Measurements from ENCODE around the gene STON2.
A peak's percentile ranks its signal among the peaks of the same experiment; 100 is the strongest.
"Not testable (repeated sequence)": the region's sequence is repeated elsewhere in the genome, so short reads cannot be mapped to it uniquely, and the experiment has no call there.

The STON2 gene

DNA sequence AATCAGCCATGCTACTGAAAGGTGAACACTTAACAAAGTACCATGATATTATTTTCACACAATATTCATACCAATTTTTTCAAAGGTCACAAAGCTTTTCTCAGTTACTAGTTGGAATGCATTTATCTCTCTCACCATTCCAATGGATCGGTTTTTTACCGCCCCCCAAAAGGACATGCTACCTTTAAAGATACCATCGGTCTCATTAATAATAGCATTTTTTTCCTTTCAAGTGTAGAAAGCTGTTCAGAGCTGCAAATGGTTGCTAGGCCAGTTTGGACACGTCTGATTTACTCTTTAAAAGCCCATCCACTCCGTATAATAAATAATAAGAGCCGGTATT is 34.9 kb upstream of the STON2 start:
- H3K4me1 ChIP-seq (ENCODE audit: control insufficient read depth, insufficient read depth, low read length): peaks cover 25% of the 10 kb centered on the region
- H3K36me3 ChIP-seq (ENCODE audit: control insufficient read depth, insufficient read depth, low read length): no peaks in the 10 kb centered on the region
- peaks cover 34% of the 10 kb centered on the region for H3K27me3 ChIP-seq (ENCODE audit: control insufficient read depth, insufficient read depth, low read length)
- H3K4me3 ChIP-seq (ENCODE audit: low read depth, low read length): peak overlapping the region; percentile 88
- peak overlapping the region; percentile 83 for H3K27ac ChIP-seq (ENCODE audit: low read depth, low read length)
- H3K9ac ChIP-seq (ENCODE audit: low read depth, low read length): no peak overlapping the region
- no peaks in the 10 kb centered on the region for H3K9me3 ChIP-seq (ENCODE audit: control insufficient read depth, insufficient read depth, low read length)

DNA sequence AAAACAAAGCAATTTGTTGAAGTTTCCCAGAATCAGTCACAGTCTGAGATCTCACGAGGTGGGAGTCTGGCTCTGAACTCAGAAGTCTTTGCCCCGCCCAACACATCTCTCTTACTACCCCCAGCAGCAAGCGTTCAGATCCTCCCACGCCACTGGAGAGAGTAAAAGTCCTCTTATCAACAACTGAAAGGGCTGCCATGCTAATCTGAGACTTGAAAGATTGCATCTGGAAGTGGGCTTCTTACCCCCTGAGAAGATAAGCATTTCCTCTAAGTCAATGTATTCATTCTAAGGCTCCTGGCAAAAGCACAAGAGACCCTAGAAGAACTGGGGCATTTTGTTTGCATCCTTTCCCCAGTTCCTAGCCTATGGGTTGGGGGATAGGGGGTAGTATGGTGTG is 34.1 kb upstream of the STON2 start:
- H3K36me3 ChIP-seq (ENCODE audit: control insufficient read depth, insufficient read depth, low read length): no peaks in the 10 kb centered on the region
- H3K4me1 ChIP-seq (ENCODE audit: control insufficient read depth, insufficient read depth, low read length): peaks cover 25% of the 10 kb centered on the region
- peak overlapping the region; percentile 88 for H3K4me3 ChIP-seq (ENCODE audit: low read depth, low read length)
- no peak overlapping the region for H3K9ac ChIP-seq (ENCODE audit: low read depth, low read length)
- H3K27ac ChIP-seq (ENCODE audit: low read depth, low read length): peak overlapping the region; percentile 83
- no peaks in the 10 kb centered on the region for H3K9me3 ChIP-seq (ENCODE audit: control insufficient read depth, insufficient read depth, low read length)
- peaks cover 32% of the 10 kb centered on the region for H3K27me3 ChIP-seq (ENCODE audit: control insufficient read depth, insufficient read depth, low read length)

- Histone ChIP-seq H3K27ac (ENCODE audit: low read depth, low read length) (no peak overlapping the region), H3K4me3 (ENCODE audit: low read depth, low read length) (no peak overlapping the region), H3K9ac (ENCODE audit: low read depth, low read length) (no peak overlapping the region), H3K9me3 (ENCODE audit: control insufficient read depth, insufficient read depth, low read length) (no peaks in the 10 kb centered on the region), H3K4me1 (ENCODE audit: control insufficient read depth, insufficient read depth, low read length) (peaks cover 25% of the 10 kb centered on the region), H3K27me3 (ENCODE audit: control insufficient read depth, insufficient read depth, low read length) (peaks cover 24% of the 10 kb centered on the region), H3K36me3 (ENCODE audit: control insufficient read depth, insufficient read depth, low read length) (no peaks in the 10 kb centered on the region)
Observed at GRCh38 chr14:81433378-81433777, 33.3 kb upstream of the STON2 start.

DNA sequence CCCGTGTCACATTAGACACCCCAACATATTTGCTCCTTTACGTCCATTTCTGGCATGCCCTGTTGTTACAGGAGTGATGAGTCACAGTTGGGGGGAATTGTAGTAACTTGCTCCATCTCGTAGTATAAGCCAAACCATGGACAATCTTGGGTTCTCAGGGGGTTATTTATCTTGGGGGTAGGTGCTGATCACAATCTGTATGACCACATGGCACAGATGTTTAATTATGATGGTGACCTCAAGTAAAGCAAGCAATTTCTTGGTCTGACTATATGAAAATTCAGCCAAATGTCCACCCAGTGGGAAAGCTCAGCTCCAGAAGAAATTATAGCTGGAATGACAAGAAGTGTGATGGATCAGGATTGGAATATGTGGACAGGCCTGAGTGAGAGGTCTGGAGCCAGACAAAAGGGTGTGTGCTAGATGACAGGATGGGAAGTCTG is 32.1 kb upstream of the STON2 start:
- no peak overlapping the region for H3K9ac ChIP-seq (ENCODE audit: low read depth, low read length)
- no peak overlapping the region for H3K4me3 ChIP-seq (ENCODE audit: low read depth, low read length)
- no peaks in the 10 kb centered on the region for H3K9me3 ChIP-seq (ENCODE audit: control insufficient read depth, insufficient read depth, low read length)
- no peak overlapping the region for H3K27ac ChIP-seq (ENCODE audit: low read depth, low read length)
- peaks cover 35% of the 10 kb centered on the region for H3K4me1 ChIP-seq (ENCODE audit: control insufficient read depth, insufficient read depth, low read length)
- H3K27me3 ChIP-seq (ENCODE audit: control insufficient read depth, insufficient read depth, low read length): peaks cover 15% of the 10 kb centered on the region
- H3K36me3 ChIP-seq (ENCODE audit: control insufficient read depth, insufficient read depth, low read length): no peaks in the 10 kb centered on the region

DNA sequence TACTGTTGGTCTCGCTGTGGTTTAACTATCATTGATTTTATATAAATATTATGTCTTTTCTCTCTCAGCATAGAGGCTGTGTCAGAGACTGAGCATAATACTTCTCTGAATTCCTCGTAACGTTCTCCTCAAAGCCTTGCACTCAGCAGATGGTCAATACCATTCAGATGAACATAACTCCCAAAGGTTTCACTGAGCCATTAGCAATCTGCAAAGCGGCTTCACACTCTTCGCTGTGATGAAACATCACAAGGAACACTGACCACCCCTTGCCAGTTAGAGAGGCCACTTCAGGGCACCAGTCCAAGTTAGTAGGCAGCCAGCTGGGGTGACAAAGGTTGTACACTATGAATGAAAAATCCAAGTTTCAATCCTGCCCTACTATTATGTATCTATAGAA is 30.1 kb upstream of the STON2 start:
- no peak overlapping the region for H3K27ac ChIP-seq (ENCODE audit: low read depth, low read length)
- no peaks in the 10 kb centered on the region for H3K9me3 ChIP-seq (ENCODE audit: control insufficient read depth, insufficient read depth, low read length)
- H3K4me3 ChIP-seq (ENCODE audit: low read depth, low read length): no peak overlapping the region
- peaks cover 5% of the 10 kb centered on the region for H3K27me3 ChIP-seq (ENCODE audit: control insufficient read depth, insufficient read depth, low read length)
- H3K4me1 ChIP-seq (ENCODE audit: control insufficient read depth, insufficient read depth, low read length): peaks cover 31% of the 10 kb centered on the region
- H3K9ac ChIP-seq (ENCODE audit: low read depth, low read length): no peak overlapping the region
- H3K36me3 ChIP-seq (ENCODE audit: control insufficient read depth, insufficient read depth, low read length): peaks cover 10% of the 10 kb centered on the region

DNA sequence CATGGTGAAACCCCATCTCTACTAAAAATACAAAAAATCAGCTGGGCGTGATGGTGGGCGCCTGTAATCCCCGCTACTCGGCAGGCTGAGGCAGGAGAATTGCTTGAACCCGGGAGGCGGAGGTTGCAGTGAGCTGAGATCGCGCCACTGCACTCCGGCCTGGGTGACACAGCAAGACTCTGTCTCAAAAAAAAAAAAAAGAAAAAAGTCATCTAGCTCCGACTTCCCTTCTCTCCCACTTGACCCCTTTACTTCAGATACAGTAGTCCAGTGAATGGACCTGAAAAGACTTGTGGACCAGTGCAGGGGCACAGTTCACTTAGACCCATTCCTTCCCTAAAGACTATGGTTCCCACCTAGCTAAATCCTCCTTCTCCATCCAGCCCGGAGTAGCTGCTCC is 29.6 kb upstream of the STON2 start:
- not testable (repeated sequence) for H3K27ac ChIP-seq (ENCODE audit: low read depth, low read length); H3K9ac ChIP-seq (ENCODE audit: low read depth, low read length); H3K9me3 ChIP-seq (ENCODE audit: control insufficient read depth, insufficient read depth, low read length); H3K4me3 ChIP-seq (ENCODE audit: low read depth, low read length); H3K27me3 ChIP-seq (ENCODE audit: control insufficient read depth, insufficient read depth, low read length)
- Histone ChIP-seq H3K36me3 (ENCODE audit: control insufficient read depth, insufficient read depth, low read length) (peaks cover 10% of the 10 kb centered on the region), H3K4me1 (ENCODE audit: control insufficient read depth, insufficient read depth, low read length) (peaks cover 26% of the 10 kb centered on the region)

DNA sequence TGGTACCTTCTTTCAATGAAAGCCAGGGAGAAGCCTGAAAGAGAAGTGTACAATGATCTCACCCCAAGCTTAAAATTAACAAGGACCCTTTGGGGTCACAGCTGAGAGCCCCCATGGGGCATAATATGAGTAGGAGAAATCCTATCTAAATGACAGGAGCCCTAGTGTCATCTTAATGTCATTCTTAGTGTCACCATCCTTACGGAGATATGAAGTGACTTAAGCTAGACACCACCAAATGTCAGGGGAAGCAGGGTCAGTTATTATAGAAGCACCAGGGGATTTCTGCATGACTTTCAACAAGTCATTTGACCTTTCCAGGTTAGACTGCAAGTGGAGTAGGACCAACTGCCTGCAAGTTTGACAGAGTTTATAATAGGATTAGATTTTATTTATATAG is 28.9 kb upstream of the STON2 start:
- no peak overlapping the region for H3K9ac ChIP-seq (ENCODE audit: low read depth, low read length)
- peaks cover 19% of the 10 kb centered on the region for H3K4me1 ChIP-seq (ENCODE audit: control insufficient read depth, insufficient read depth, low read length)
- H3K9me3 ChIP-seq (ENCODE audit: control insufficient read depth, insufficient read depth, low read length): no peaks in the 10 kb centered on the region
- peaks cover 15% of the 10 kb centered on the region for H3K36me3 ChIP-seq (ENCODE audit: control insufficient read depth, insufficient read depth, low read length)
- no peaks in the 10 kb centered on the region for H3K27me3 ChIP-seq (ENCODE audit: control insufficient read depth, insufficient read depth, low read length)
- no peak overlapping the region for H3K4me3 ChIP-seq (ENCODE audit: low read depth, low read length)
- no peak overlapping the region for H3K27ac ChIP-seq (ENCODE audit: low read depth, low read length)

- no peak overlapping the region for H3K4me3 ChIP-seq (ENCODE audit: low read depth, low read length)
- no peak overlapping the region for H3K9ac ChIP-seq (ENCODE audit: low read depth, low read length)
- peaks cover 11% of the 10 kb centered on the region for H3K4me1 ChIP-seq (ENCODE audit: control insufficient read depth, insufficient read depth, low read length)
- peak overlapping the region; percentile 59 for H3K27ac ChIP-seq (ENCODE audit: low read depth, low read length)
- H3K36me3 ChIP-seq (ENCODE audit: control insufficient read depth, insufficient read depth, low read length): peaks cover 15% of the 10 kb centered on the region
- H3K27me3 ChIP-seq (ENCODE audit: control insufficient read depth, insufficient read depth, low read length): no peaks in the 10 kb centered on the region
- no peaks in the 10 kb centered on the region for H3K9me3 ChIP-seq (ENCODE audit: control insufficient read depth, insufficient read depth, low read length)
Observed at GRCh38 chr14:81427348-81428058, 27.4 kb upstream of the STON2 start.

GRCh38 chr14:81423504-81423903 is 23.4 kb upstream of the STON2 start:
- Histone ChIP-seq H3K27me3 (ENCODE audit: control insufficient read depth, insufficient read depth, low read length) (no peaks in the 10 kb centered on the region), H3K27ac (ENCODE audit: low read depth, low read length) (no peak overlapping the region), H3K36me3 (ENCODE audit: control insufficient read depth, insufficient read depth, low read length) (peaks cover 18% of the 10 kb centered on the region), H3K4me3 (ENCODE audit: low read depth, low read length) (no peak overlapping the region), H3K4me1 (ENCODE audit: control insufficient read depth, insufficient read depth, low read length) (peaks cover 11% of the 10 kb centered on the region), H3K9ac (ENCODE audit: low read depth, low read length) (no peak overlapping the region), H3K9me3 (ENCODE audit: control insufficient read depth, insufficient read depth, low read length) (no peaks in the 10 kb centered on the region)

GRCh38 chr14:81418057-81418790 is 18.1 kb upstream of the STON2 start:
- Histone ChIP-seq H3K9me3 (ENCODE audit: control insufficient read depth, insufficient read depth, low read length) (no peaks in the 10 kb centered on the region), H3K4me1 (ENCODE audit: control insufficient read depth, insufficient read depth, low read length) (no peaks in the 10 kb centered on the region), H3K4me3 (ENCODE audit: low read depth, low read length) (no peak overlapping the region), H3K36me3 (ENCODE audit: control insufficient read depth, insufficient read depth, low read length) (peaks cover 4% of the 10 kb centered on the region), H3K27ac (ENCODE audit: low read depth, low read length) (no peak overlapping the region), H3K9ac (ENCODE audit: low read depth, low read length) (no peak overlapping the region), H3K27me3 (ENCODE audit: control insufficient read depth, insufficient read depth, low read length) (no peaks in the 10 kb centered on the region)

DNA sequence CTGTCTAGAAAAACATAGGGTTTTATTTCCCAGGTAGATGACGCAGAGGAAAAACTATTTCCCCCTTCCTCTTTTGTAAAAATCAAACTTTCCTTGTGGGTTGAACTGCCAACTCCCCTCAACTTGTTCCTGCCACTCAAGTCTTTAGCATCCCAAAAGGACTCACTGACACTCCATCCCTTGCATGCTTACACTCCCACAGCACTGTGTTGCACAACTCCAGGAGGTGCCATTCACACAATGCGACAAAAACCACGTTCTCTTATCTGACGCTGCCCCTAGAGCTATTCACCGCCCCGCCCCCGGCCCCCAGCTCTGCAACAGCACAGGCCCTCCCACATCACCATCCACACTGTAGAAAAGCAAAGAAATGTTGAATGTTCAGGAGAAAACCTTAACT is 16.9 kb upstream of the STON2 start:
- H3K36me3 ChIP-seq (ENCODE audit: control insufficient read depth, insufficient read depth, low read length): peaks cover 4% of the 10 kb centered on the region
- H3K9ac ChIP-seq (ENCODE audit: low read depth, low read length): no peak overlapping the region
- H3K9me3 ChIP-seq (ENCODE audit: control insufficient read depth, insufficient read depth, low read length): no peaks in the 10 kb centered on the region
- no peak overlapping the region for H3K4me3 ChIP-seq (ENCODE audit: low read depth, low read length)
- no peaks in the 10 kb centered on the region for H3K4me1 ChIP-seq (ENCODE audit: control insufficient read depth, insufficient read depth, low read length)
- H3K27me3 ChIP-seq (ENCODE audit: control insufficient read depth, insufficient read depth, low read length): no peaks in the 10 kb centered on the region
- no peak overlapping the region for H3K27ac ChIP-seq (ENCODE audit: low read depth, low read length)
